ENCODE measurements around the gene NDST4.

DNA sequence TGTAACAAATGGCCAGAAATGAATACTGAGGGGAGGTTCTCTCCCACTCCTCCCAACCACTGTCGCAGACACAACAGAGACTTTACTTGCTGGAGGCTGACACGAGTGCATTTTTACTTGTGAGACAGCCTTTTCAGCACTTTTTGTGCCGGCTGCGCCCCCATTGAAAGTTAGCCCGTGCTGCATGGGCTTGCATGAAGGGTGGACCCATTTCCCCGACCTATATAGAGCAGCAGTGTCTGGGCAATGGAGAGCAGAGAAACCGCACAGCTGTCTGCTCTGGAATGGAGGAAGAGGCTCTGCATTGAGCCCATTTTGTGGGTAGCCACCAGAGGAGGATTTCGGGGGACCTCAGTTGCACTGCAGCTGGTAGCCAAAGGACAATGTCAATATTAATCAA is 306.1 kb downstream of the NDST4 start:
- TF ChIP-seq, protein P1, sequence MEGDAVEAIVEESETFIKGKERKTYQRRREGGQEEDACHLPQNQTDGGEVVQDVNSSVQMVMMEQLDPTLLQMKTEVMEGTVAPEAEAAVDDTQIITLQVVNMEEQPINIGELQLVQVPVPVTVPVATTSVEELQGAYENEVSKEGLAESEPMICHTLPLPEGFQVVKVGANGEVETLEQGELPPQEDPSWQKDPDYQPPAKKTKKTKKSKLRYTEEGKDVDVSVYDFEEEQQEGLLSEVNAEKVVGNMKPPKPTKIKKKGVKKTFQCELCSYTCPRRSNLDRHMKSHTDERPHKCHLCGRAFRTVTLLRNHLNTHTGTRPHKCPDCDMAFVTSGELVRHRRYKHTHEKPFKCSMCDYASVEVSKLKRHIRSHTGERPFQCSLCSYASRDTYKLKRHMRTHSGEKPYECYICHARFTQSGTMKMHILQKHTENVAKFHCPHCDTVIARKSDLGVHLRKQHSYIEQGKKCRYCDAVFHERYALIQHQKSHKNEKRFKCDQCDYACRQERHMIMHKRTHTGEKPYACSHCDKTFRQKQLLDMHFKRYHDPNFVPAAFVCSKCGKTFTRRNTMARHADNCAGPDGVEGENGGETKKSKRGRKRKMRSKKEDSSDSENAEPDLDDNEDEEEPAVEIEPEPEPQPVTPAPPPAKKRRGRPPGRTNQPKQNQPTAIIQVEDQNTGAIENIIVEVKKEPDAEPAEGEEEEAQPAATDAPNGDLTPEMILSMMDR (IDR thresholded peaks at IDR 0.05; ENCODE audit: borderline replicate concordance, extremely low read depth, low read length, poor library complexity, severe bottlenecking): no peak
- TF ChIP-seq EZH2 (IDR thresholded peaks at IDR 0.05; ENCODE audit: borderline replicate concordance, low read depth, low read length, severe bottlenecking): no peak

All from DND-41 (cell line).